Natural killer cell (primary cell): ENCODE measurements around the gene REEP5. TPM values are rescaled to one million over a fixed set of nuclear protein-coding genes. Genes with fewer than 3 reads are reported as not detected.

Source experiments
- ATAC-seq, 3 donors: fragments of 150-1000 bp in 2 of 3; fragments of 200-7000 bp in 1 of 3; cut with Tn5 transposase; 1 replicate in 1 of 3; 2 replicates in 2 of 3; pipeline ENCODE4 v1.10.0; 2021; ENCODE audit warnings: mild to moderate bottlenecking in 2 of 3, moderate library complexity in 2 of 3
- DNase-seq, 2 donors: peaks; one replicate each; pipeline versions ENCODE4 v3.0.0 to v3.0.0-alpha.2; 2013 to 2021; ENCODE audit warnings: mixed read lengths in 1 of 2
- H3K27ac ChIP-seq: one replicate; pipeline ENCODE4 v1.5.1; 2013; ENCODE audit warnings: mild to moderate bottlenecking, low read length
- H3K27me3 ChIP-seq: one replicate; pipeline ENCODE4 v1.6.1; 2013; ENCODE audit warnings: low read length; ENCODE audit not compliant: control insufficient read depth, insufficient read depth
- H3K36me3 ChIP-seq: one replicate; pipeline ENCODE4 v1.6.1; 2013; ENCODE audit warnings: low read length; ENCODE audit not compliant: control insufficient read depth, insufficient read depth
- H3K4me1 ChIP-seq: one replicate; pipeline ENCODE4 v1.6.1; 2013; ENCODE audit warnings: low read length; ENCODE audit not compliant: control insufficient read depth, insufficient read depth
- H3K4me3 ChIP-seq: one replicate; pipeline ENCODE4 v1.5.1; 2013; ENCODE audit warnings: low read length
- H3K9me3 ChIP-seq: one replicate; pipeline ENCODE4 v1.6.1; 2013; ENCODE audit warnings: low read length; ENCODE audit not compliant: control insufficient read depth, insufficient read depth
- H3K27ac Mint-ChIP-seq, 2 donors: one replicate each; pipeline ENCODE4 v1.8.0; 2022; ENCODE audit warnings: mild to moderate bottlenecking in 2 of 2, mixed read lengths in 2 of 2, moderate library complexity in 1 of 2
- H3K27me3 Mint-ChIP-seq, 2 donors: one replicate each; pipeline ENCODE4 v1.8.0; 2022; ENCODE audit warnings: low read depth in 2 of 2, mixed read lengths in 2 of 2
- H3K36me3 Mint-ChIP-seq: one replicate; pipeline ENCODE4 v1.8.0; 2022; ENCODE audit warnings: mixed read lengths
- H3K4me1 Mint-ChIP-seq, 2 donors: one replicate each; pipeline ENCODE4 v1.8.0; 2022; ENCODE audit warnings: mixed read lengths in 2 of 2
- H3K4me3 Mint-ChIP-seq: one replicate; pipeline ENCODE4 v1.8.0; 2022; ENCODE audit warnings: mild to moderate bottlenecking, moderate library complexity, mixed read lengths
- H3K9me3 Mint-ChIP-seq, 2 donors: one replicate each; pipeline ENCODE4 v1.8.0; 2022; ENCODE audit warnings: mixed read lengths in 2 of 2
- WGBS: methylation state at CpG from one replicate; pipeline ENCODE4 v1.1.7; 2013; ENCODE audit warnings: missing lambda C conversion rate; ENCODE audit not compliant: insufficient coverage; 5-methylcytosine and 5-hydroxymethylcytosine counted together
- intact Hi-C: fragments of 100-400 bp; cut with micrococcal nuclease; formaldehyde crosslinking; loops from one replicate; pipeline ENCODE4 v1.14.2; 2022
- total RNA-seq, 4 donors: library from RNA; stranded (reverse); fragments of 120-200 nt in 1 of 4; gene quantifications; one replicate each; pipeline versions ENCODE4 v1.2.3 to v1.2.4, GENCODE V29; 2013 to 2022
- TF ChIP-seq, protein P1 (sequence below): fragments of 200-600 bp; IDR thresholded peaks from one replicate; pipeline ENCODE4 v1.8.0; 2022; ENCODE audit warnings: antibody characterized with exemption

REEP5 gene
- total RNA-seq, 3 donors from 2014 or later (not counting 1 experiment from before 2014, with no cell fraction given): 42.8 to 46.5 (median 46.5) TPM

DNA sequence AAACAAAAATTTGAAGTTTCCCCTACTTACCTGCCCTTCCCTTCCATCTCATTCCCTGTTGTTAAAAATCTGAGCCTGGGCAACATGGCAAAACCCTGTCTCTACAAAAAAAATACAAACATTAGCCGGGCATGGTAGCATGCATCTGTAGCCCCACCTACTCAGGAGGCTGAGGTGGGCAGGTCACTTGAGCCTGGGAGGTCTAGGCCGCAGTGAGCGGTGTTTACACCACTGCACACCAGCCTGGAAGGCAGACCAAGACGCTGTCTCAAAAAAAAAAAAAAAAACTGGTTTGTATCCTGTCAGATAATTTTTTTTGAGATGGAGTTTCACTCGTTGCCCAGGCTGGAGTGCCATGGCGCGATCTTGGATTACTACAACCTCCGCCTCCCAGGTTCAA, 16.3 kb upstream of the REEP5 start:
- TF ChIP-seq, protein P1, sequence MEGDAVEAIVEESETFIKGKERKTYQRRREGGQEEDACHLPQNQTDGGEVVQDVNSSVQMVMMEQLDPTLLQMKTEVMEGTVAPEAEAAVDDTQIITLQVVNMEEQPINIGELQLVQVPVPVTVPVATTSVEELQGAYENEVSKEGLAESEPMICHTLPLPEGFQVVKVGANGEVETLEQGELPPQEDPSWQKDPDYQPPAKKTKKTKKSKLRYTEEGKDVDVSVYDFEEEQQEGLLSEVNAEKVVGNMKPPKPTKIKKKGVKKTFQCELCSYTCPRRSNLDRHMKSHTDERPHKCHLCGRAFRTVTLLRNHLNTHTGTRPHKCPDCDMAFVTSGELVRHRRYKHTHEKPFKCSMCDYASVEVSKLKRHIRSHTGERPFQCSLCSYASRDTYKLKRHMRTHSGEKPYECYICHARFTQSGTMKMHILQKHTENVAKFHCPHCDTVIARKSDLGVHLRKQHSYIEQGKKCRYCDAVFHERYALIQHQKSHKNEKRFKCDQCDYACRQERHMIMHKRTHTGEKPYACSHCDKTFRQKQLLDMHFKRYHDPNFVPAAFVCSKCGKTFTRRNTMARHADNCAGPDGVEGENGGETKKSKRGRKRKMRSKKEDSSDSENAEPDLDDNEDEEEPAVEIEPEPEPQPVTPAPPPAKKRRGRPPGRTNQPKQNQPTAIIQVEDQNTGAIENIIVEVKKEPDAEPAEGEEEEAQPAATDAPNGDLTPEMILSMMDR: no peak
- intact Hi-C loops: no loop called here
- Histone ChIP-seq H3K4me3 (no peak overlapping the region), H3K27me3 (no peaks in the 10 kb centered on the region), H3K4me1 (no peaks in the 10 kb centered on the region), H3K9me3 (no peaks in the 10 kb centered on the region), H3K27ac (no peak overlapping the region), H3K36me3 (no peaks in the 10 kb centered on the region)
- H3K4me1 Mint-ChIP-seq: peaks cover 0 to 8% of the 10 kb centered on the region in 2 donors
- no peaks in the 10 kb centered on the region for H3K9me3 Mint-ChIP-seq
- no peak for ATAC-seq
- H3K27me3 Mint-ChIP-seq: peaks cover 3 to 12% of the 10 kb centered on the region in 2 donors
- no peak for DNase-seq
- no peak overlapping the region for H3K27ac Mint-ChIP-seq
- no peak overlapping the region for H3K4me3 Mint-ChIP-seq
- 88% methylated on average over 8 of the region's 8 CpGs for WGBS
- no peaks in the 10 kb centered on the region for H3K36me3 Mint-ChIP-seq

DNA sequence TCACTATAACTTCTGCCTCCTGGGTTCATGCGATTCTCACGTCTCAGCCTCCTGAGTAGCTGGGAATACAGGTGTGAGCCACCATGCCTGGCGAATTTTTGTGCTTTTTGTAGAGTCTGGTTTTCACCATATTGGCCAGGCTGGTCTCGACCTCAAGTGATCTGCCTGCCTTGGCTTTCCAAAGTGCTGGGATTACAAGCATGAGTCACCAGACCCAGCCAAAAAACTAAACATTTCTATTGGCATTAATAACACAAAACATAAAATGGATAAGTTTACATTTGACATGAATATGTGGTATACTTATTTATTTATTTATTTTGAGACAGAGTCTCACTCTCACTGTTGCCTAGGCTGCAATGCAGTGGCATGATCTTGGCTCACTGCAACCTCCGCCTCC, 13.6 kb upstream of the REEP5 start:
- ATAC-seq: no peak

DNA sequence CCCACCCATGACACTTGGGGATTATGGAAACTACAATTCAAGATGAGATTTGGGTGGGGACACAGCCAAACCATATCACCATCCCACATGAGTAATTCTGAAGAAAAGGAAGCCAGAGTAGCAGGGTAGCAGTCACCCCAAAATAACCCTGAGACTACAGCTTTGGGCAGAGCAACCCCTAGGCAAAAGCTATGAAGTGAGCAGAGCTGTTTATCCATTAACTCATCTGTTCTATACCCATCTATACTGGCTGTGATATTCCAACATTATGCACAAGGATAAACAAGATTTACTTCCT, 12.3 kb upstream of the REEP5 start:
- no peaks in the 10 kb centered on the region for H3K9me3 Mint-ChIP-seq
- no peaks in the 10 kb centered on the region for H3K36me3 Mint-ChIP-seq
- Histone ChIP-seq H3K27ac (no peak overlapping the region), H3K27me3 (no peaks in the 10 kb centered on the region), H3K4me3 (no peak overlapping the region), H3K4me1 (peaks cover 15% of the 10 kb centered on the region), H3K9me3 (no peaks in the 10 kb centered on the region), H3K36me3 (no peaks in the 10 kb centered on the region)
- ATAC-seq (no peak), DNase-seq (no peak)
- H3K27me3 Mint-ChIP-seq: no peaks in the 10 kb centered on the region
- H3K4me3 Mint-ChIP-seq: no peak overlapping the region
- intact Hi-C loops: no loop called here
- TF ChIP-seq, protein P1: no peak
- H3K4me1 Mint-ChIP-seq: peaks cover 20 to 32% of the 10 kb centered on the region in 2 donors
- no peak overlapping the region for H3K27ac Mint-ChIP-seq

More for the DNA sequence above, 13.6 kb upstream of the REEP5 start:
- no peaks in the 10 kb centered on the region for H3K9me3 Mint-ChIP-seq
- H3K36me3 ChIP-seq: no peaks in the 10 kb centered on the region
- H3K36me3 Mint-ChIP-seq: no peaks in the 10 kb centered on the region
- H3K4me1 Mint-ChIP-seq: peaks cover 6 to 18% of the 10 kb centered on the region in 2 donors
- no peak overlapping the region for H3K27ac Mint-ChIP-seq
- H3K4me1 ChIP-seq: peaks cover 2% of the 10 kb centered on the region
- WGBS: 94% methylated on average over 5 of the region's 5 CpGs
- no peaks in the 10 kb centered on the region for H3K27me3 ChIP-seq
- TF ChIP-seq, protein P1: no peak
- intact Hi-C loops: no loop called here
- DNase-seq: no peak
- no peak overlapping the region for H3K4me3 Mint-ChIP-seq
- H3K27me3 Mint-ChIP-seq: no peaks in the 10 kb centered on the region
- no peak overlapping the region for H3K4me3 ChIP-seq
- H3K27ac ChIP-seq: no peak overlapping the region
- no peaks in the 10 kb centered on the region for H3K9me3 ChIP-seq

DNA sequence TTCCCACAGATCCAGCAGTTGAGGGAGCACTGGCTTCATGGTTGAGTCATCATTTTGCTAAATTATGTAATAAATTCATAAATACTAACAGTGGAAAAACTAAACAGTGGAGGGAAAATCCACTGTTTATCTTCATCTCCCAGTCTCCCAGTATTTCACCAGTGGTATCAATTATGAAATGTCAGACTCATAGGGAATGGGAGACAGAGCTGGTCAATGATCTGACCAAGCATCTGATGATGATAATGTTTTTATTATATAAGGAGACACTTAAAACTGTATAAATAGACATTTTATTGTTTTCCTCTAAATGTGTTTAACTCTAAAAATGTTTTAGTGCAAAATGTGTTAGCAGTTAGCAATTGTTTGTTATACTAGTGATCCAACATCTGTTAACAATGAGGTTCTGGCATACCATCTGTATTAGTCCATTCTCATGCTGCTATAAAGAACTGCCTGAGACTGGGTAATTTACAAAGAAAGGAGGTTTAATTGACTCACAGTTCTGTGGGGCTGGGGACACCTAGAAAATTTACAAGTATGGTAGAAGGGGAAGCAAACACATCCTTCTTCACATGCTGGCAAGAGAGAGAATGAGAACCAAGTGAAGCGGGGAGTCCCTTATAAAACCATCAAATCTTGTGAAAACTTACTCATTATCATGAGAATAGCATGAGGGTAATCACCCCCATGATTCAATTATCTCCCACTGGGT, 11.8 kb upstream of the REEP5 start:
- Histone ChIP-seq H3K27me3 (no peaks in the 10 kb centered on the region), H3K27ac (no peak overlapping the region), H3K9me3 (no peaks in the 10 kb centered on the region), H3K4me3 (no peak overlapping the region), H3K36me3 (no peaks in the 10 kb centered on the region), H3K4me1 (peaks cover 20% of the 10 kb centered on the region)
- Mint-ChIP-seq H3K4me3 (no peak overlapping the region), H3K27me3 (no peaks in the 10 kb centered on the region), H3K4me1 (peaks cover 24 to 37% of the 10 kb centered on the region in 2 donors), H3K36me3 (no peaks in the 10 kb centered on the region), H3K27ac (no peak overlapping the region), H3K9me3 (no peaks in the 10 kb centered on the region)
- intact Hi-C loops: no loop called here
- DNase-seq (no peak), ATAC-seq (no peak)
- TF ChIP-seq, protein P1: no peak
- no CpG with 5 or more reads among the region's 1 CpG for WGBS
